Activated CD8-positive, alpha-beta memory T cell treated with anti-CD3 and anti-CD28 coated beads, Interleukin-2, amount 50 U/mL, for 48 hours (primary cell): ENCODE results near the gene LRIT3.

Source experiments
- DNase-seq: peaks from one replicate; pipeline ENCODE4 v3.0.0-alpha.2; 2020

Gene LRIT3

GRCh38 chr4:109912706-109913595 is 65.0 kb downstream of the LRIT3 start, which contains the start of gene EGF:
TSS of gene EGF (plus strand) at chr4:109912883. CDS start at chr4:109913336, 453 bp downstream.
- no peak for DNase-seq

DNA sequence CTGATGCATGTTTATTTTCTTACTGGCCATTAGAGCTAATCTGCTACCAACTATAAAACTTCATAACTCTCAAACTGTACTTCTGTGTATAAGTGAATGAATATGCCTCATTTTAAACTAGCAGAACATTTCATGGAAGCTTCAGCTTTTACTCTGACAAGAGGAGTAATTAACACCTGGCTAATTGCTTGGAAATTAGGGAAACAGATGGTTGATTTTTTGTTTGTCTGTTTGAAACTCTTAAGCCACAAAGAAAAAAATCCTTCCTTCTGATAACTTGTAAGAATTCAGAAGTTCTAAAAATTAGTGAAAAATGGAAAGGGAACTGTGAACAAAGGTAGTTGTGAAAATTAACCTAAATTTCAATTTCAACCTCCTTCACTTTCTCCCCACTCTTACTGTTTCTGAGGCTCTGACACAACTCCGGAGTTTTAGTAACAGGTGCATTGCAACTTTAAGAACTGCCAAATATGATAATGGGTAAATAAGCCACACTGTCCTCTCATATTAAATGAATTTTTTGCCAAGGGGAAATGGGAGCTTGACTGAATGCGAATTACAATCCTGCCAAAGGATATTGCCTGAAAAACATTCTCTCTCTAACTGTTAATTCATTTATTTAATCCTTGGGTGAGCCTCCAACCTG is 65.8 kb downstream of the LRIT3 start:
- no peak for DNase-seq

DNA sequence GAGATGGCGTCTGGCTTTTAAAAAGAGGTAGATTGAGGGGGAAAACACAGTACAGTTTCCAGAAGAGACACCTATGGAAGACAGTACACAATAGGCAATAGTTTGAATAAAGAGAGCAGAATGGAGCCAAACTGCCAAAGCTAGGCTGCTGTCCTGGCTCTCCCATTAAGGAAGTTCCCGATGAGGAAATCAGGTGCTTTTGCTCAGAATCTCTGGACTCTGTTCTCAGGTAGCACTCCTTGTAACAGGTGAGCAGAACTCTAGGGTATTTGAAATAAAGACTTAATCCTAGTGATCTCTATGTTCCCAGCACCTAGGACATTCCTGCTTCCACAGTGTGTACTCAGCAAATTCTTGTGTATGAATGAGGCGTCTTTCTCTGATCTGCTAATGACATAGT is 66.4 kb downstream of the LRIT3 start:
- no peak for DNase-seq

DNA sequence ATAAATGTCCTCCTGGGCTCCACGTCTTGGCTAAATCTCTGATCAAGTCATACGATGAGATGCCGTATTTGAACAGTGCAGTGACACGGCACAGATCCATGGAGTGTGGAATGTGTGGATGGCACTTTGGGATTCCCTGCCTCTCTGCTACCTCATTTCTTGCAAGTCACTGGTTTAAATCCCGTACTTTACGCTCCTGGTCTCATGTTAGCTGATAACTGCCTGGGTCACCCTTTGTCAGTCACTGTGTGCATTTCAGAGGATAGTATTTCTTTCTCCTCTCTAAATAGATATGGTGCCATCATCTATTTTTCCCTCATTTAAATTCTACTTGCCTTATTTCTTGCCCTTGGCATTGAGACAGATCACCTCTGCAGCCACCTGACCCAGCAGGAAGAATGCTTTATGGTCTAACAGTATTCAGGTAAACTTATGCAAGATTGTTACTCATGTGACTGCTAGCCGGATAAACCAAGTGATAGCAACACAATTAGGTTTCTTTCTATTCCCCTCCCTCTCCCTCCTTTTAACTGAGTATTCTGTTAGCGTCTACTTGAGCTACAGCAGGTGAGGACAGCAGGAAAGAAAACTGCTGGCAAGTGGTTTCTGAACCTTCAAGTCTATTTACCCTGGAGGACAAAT is 67.6 kb downstream of the LRIT3 start:
- no peak for DNase-seq

DNA sequence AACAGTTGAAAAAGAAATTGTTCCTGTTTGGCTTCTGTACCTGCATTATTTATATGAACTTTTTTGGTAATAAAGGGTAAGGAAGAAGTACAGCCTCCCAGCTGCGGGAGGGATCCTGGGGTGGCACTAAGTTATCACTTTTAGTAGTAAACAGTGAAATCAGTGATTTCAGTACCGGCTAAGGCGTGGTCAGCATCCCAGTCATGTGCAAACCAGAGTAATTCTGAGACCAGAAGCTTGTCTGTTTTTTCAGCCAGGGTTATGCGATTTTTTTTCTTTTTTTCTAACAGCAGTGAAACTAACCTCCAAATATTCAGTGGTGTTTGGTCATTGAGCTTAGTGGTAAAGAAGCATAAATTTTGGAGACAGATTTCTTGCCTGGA is 68.1 kb downstream of the LRIT3 start:
- no peak for DNase-seq

GRCh38 chr4:109921384-109921808 is 73.5 kb downstream of the LRIT3 start:
- DNase-seq: no peak
